ENCODE measurements around the gene RFX2. TPM values are rescaled to one million over a fixed set of nuclear protein-coding genes. Genes with fewer than 3 reads are reported as not detected.

RFX2 gene
- total RNA-seq, 1 donor from 2014 or later = 20.9 TPM

DNA sequence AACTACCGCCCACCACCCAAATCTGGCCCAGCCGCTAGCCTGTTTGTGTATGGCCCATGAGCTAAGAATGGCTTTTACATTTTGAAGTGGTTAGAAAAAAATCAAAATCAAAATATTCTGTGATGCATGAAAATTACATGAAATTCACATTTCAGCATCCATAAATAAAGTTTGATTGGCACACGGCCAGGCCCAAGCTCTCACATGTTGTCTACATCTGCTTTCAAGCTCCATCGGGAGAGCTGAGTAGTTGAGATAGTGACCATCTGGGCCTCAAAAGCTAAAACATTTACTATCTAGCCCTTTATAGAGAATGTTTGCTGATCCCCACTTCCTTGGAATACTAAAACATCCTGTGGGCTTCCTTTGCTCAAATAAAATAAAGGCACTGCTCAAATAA is 14.5 kb downstream of the RFX2 start:
- Histone ChIP-seq H3K27ac (peak overlapping the region; percentile 22), H3K27me3 (ENCODE audit: low read depth) (no peaks in the 10 kb centered on the region), H3K36me3 (no peaks in the 10 kb centered on the region), H3K9me3 (no peaks in the 10 kb centered on the region), H3K4me3 (no peak overlapping the region), H3K4me1 (peaks cover 43% of the 10 kb centered on the region)
- ATAC-seq (no peak), DNase-seq (no peak)
- TF ChIP-seq, protein P1, sequence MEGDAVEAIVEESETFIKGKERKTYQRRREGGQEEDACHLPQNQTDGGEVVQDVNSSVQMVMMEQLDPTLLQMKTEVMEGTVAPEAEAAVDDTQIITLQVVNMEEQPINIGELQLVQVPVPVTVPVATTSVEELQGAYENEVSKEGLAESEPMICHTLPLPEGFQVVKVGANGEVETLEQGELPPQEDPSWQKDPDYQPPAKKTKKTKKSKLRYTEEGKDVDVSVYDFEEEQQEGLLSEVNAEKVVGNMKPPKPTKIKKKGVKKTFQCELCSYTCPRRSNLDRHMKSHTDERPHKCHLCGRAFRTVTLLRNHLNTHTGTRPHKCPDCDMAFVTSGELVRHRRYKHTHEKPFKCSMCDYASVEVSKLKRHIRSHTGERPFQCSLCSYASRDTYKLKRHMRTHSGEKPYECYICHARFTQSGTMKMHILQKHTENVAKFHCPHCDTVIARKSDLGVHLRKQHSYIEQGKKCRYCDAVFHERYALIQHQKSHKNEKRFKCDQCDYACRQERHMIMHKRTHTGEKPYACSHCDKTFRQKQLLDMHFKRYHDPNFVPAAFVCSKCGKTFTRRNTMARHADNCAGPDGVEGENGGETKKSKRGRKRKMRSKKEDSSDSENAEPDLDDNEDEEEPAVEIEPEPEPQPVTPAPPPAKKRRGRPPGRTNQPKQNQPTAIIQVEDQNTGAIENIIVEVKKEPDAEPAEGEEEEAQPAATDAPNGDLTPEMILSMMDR (IDR thresholded peaks at IDR 0.05) = no peak
- intact Hi-C loops (cut with DNase I) = no loop called here

DNA sequence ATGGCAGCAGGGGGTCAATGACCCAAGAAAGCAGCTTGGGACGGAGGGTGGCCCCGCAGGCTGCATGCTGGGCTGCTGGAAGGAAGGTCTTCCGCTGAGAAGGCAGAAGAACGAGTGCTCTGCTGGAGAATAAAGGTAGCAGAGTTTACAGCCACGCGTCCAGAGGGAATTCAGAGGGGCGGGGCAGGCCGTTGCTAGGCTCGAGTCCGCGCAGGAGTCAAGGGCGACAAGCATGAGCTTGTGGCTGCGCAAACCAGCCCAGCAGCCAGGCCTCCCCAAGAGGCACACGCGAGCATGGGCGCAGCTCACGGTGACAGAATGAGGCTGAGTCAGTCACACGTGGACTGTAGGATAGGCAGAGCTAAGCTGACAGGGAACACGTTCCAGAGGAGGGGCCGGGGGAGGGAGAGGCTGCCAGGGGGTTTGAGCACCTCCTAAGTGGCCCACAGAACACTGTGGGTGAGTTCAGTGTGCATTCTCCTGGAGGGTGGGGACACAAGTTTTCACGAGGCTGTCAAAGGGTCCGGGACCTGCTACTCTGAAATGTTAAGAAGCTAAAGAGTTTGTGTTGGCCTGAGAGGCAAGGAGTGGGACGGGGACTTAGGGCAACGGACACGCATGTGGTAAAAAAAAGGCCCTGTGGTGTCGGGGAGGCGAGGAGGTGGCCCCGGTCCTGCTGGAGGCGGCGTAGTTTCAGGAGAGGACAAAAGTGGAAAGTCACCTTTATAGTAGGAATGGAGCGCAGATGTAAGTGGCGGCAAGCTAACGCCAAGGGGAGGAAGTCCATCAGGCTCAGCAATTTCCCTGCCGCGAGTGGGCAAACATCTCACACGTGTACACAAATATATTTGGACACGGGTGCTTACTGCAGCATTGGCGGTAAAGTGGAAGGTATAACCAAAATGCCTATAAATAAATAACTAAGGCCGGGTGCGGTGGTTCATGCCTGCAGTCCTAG is 17.7 kb downstream of the RFX2 start:
- no peaks in the 10 kb centered on the region for H3K36me3 ChIP-seq
- peak overlapping the region; percentile 29 for H3K4me3 ChIP-seq
- TF ChIP-seq, protein P1 (IDR thresholded peaks at IDR 0.05) = no peak
- DNase-seq = peak; percentile 93
- H3K27me3 ChIP-seq (ENCODE audit: low read depth) = no peaks in the 10 kb centered on the region
- H3K27ac ChIP-seq = peak overlapping the region; percentile 88
- peak; percentile 92 to 94 for ATAC-seq
- intact Hi-C loops (cut with DNase I) = no loop called here
- H3K9me3 ChIP-seq = no peaks in the 10 kb centered on the region
- H3K4me1 ChIP-seq = peaks cover 44% of the 10 kb centered on the region

DNA sequence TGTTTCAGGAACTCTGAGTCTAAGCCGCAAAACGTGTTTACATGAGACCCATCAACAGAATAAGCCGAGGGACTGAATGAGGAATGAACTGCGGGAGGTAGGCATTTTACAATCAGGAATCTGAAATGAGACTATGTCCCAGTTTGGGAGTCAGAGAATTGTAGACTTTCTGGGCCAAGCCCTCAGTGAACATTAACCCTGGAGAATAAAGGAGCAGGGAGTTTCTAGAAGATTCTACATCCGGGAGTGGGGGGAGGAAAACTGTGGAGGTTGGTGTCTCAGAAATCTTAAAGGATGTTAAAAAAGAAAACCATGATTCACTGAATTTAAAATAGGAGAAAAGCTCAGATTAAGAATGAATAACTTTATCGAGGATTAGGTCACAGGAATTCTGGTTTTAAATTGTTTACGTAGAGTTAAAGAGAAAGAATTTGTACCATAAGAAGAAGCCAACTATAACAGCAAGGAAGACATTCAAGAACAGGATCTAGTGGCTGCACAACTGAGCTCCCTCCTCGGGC is 18.5 kb downstream of the RFX2 start:
- H3K27me3 ChIP-seq (ENCODE audit: low read depth) = no peaks in the 10 kb centered on the region
- no peak for DNase-seq
- H3K27ac ChIP-seq = peak overlapping the region; percentile 88
- TF ChIP-seq, protein P1 (IDR thresholded peaks at IDR 0.05) = no peak
- ATAC-seq = no peak
- H3K36me3 ChIP-seq = no peaks in the 10 kb centered on the region
- intact Hi-C loops (cut with DNase I) = no loop called here
- no peaks in the 10 kb centered on the region for H3K9me3 ChIP-seq
- peak overlapping the region; percentile 29 for H3K4me3 ChIP-seq
- peaks cover 51% of the 10 kb centered on the region for H3K4me1 ChIP-seq

DNA sequence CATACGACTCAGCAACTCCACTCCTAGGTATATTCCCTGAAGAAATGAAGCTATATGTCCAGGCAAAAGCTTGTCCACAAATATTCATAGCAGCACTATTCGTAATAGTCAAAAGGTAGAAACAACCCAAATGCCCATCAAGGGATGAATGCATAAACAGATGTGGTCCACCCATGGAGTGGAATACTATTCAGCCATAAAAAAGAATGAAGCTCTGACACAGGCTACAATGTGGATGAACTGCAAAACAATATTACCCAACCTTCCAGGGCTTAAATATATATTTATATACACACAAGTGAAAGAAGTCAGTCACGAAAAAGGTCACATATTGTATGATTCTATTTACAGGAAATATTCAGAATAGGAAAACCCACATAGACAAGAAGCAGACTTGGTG is 19.7 kb downstream of the RFX2 start:
- DNase-seq = no peak
- H3K9me3 ChIP-seq = no peaks in the 10 kb centered on the region
- no peaks in the 10 kb centered on the region for H3K36me3 ChIP-seq
- intact Hi-C loops (cut with DNase I) = no loop called here
- peaks cover 60% of the 10 kb centered on the region for H3K4me1 ChIP-seq
- TF ChIP-seq, protein P1 (IDR thresholded peaks at IDR 0.05) = no peak
- no peak overlapping the region for H3K4me3 ChIP-seq
- no peak for ATAC-seq
- H3K27me3 ChIP-seq (ENCODE audit: low read depth) = no peaks in the 10 kb centered on the region
- no peak overlapping the region for H3K27ac ChIP-seq

DNA sequence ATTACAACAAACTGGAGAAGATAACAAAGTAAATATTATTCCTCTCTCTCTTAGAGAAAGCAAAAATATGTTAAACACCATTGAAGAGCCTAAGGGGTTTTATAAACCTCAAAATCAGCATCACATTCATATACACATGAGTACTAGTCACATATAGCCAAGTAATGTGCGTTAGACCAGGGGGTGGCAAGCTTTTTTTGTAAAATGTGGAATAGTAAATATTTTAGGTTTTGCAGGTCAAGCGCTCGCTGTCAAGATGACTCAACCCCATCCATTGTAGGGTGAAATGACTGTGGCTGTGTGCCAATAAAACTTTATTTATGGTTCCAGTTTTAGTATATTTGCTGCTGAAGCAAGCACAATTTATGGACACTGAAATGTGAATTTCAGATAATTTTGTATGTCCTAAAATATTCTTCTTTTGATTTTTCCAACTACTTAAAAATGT is 21.7 kb downstream of the RFX2 start:
- Histone ChIP-seq H3K4me3 (no peak overlapping the region), H3K36me3 (no peaks in the 10 kb centered on the region), H3K9me3 (no peaks in the 10 kb centered on the region), H3K27me3 (ENCODE audit: low read depth) (no peaks in the 10 kb centered on the region), H3K4me1 (peaks cover 60% of the 10 kb centered on the region), H3K27ac (peak overlapping the region; percentile 84)
- TF ChIP-seq, protein P1 (IDR thresholded peaks at IDR 0.05) = no peak
- DNase-seq (no peak), ATAC-seq (no peak)
- intact Hi-C loops (cut with DNase I) = no loop called here

Data from lower lobe of right lung (tissue), 2 donors.